Spleen (tissue), 11 donors: ENCODE data around the gene CHRNA9. TPM values are rescaled to one million over a fixed set of nuclear protein-coding genes. Genes with fewer than 3 reads are reported as not detected.

Experiments used
- DNase-seq: peaks from one replicate; pipeline ENCODE4 v3.0.0-alpha.2; 2020
- H3K27ac ChIP-seq, 8 donors: fragments of 200-600 bp; sonication (generic) in 7 of 8; 1 replicate in 4 of 8; 2 replicates in 4 of 8; pipeline versions ENCODE4 v1.5.0 to v1.8.0; 2016 to 2021; ENCODE audit warnings: inconsistent platforms in 4 of 8, mild to moderate bottlenecking in 4 of 8, moderate library complexity in 1 of 8
- H3K27me3 ChIP-seq, 7 donors: fragments of 200-600 bp; sonication (generic) in 6 of 7; replicated peaks in 1 of 7; 1 replicate in 4 of 7; 2 replicates in 3 of 7; pipeline versions ENCODE4 v1.5.0 to v1.8.0; 2016 to 2021; ENCODE audit warnings: inconsistent platforms in 3 of 7, mild to moderate bottlenecking in 1 of 7
- H3K36me3 ChIP-seq, 6 donors: fragments of 200-600 bp; sonication (generic) in 5 of 6; 1 replicate in 4 of 6; 2 replicates in 2 of 6; pipeline versions ENCODE4 v1.5.0 to v1.8.0; 2016 to 2021; ENCODE audit warnings: inconsistent platforms in 2 of 6
- H3K4me1 ChIP-seq, 6 donors: fragments of 200-600 bp; sonication (generic) in 5 of 6; 1 replicate in 3 of 6; 2 replicates in 3 of 6; pipeline versions ENCODE4 v1.5.0 to v1.8.0; 2016 to 2021; ENCODE audit warnings: inconsistent platforms in 3 of 6
- H3K4me3 ChIP-seq, 8 donors: fragments of 200-600 bp; sonication (generic) in 7 of 8; 1 replicate in 4 of 8; 2 replicates in 4 of 8; pipeline versions ENCODE4 v1.5.0 to v1.8.0; 2016 to 2021; ENCODE audit warnings: inconsistent platforms in 4 of 8, mild to moderate bottlenecking in 4 of 8, moderate library complexity in 2 of 8
- H3K9me3 ChIP-seq, 8 donors: fragments of 200-600 bp; sonication (generic) in 7 of 8; 1 replicate in 4 of 8; 2 replicates in 4 of 8; pipeline versions ENCODE4 v1.5.0 to v1.8.0; 2016 to 2021; ENCODE audit warnings: inconsistent platforms in 4 of 8
- CTCF ChIP-seq, 11 experiments: fragments of 200-600 bp in 7 of 11; fragments of 450-650 bp in 4 of 11; sonication (generic) in 4 of 11; IDR thresholded peaks in 8 of 11; conservative IDR thresholded peaks in 3 of 11; 1 replicate in 7 of 11; 2 replicates in 4 of 11; pipeline versions ENCODE4 v1.4.0 to v1.8.0; 2016 to 2021; ENCODE audit warnings: antibody characterized with exemption in 11 of 11, inconsistent platforms in 4 of 11, mild to moderate bottlenecking in 1 of 11
- POLR2A ChIP-seq, 3 donors: fragments of 450-650 bp; IDR thresholded peaks; one replicate each; pipeline ENCODE4 v1.5.1; 2017; ENCODE audit warnings: antibody characterized with exemption in 3 of 3, mild to moderate bottlenecking in 1 of 3
- POLR2AphosphoS5 ChIP-seq, 3 donors: sonication (generic); formaldehyde crosslinking; IDR thresholded peaks; one replicate each; pipeline ENCODE4 v1.5.1; 2017; ENCODE audit warnings: antibody characterized with exemption in 3 of 3
- WGBS, 5 donors: extraction: QIAGEN DNeasy Blood & Tissue Kit in 3 of 5; methylation state at CpG; one replicate each; pipeline versions ENCODE4 v1.1.5 to v1.1.7; 2013 to 2018; 5-methylcytosine and 5-hydroxymethylcytosine counted together
- intact Hi-C: fragments of 100-400 bp; cut with DNase I; formaldehyde crosslinking; loops from one replicate; pipeline ENCODE4 v1.15.0; 2023; ENCODE audit warnings: low total_unique reads
- polyA plus RNA-seq, 3 donors: library from polyadenylated mRNA; stranded (reverse); fragments of 200-250 nt; gene quantifications; one replicate each; pipeline ENCODE4 v1.2.1, GENCODE V29; 2013
- total RNA-seq, 7 donors: library from RNA; depleted of rRNA in 3 of 7; stranded (reverse); fragments of >200 nt in 3 of 7; fragmentation: NEBNext Ultra II Directional in 4 of 7; extraction: Animal tissue kit (Norgen Biotek cat#: 25700) in 4 of 7; gene quantifications; one replicate each; pipeline versions ENCODE4 v1.1.0 to v1.2.1, GENCODE V29; 2016 to 2021
- donor health status: healthy with polysubstance abuse.
- donor health status: DM: no; HTN: no; CAD: no; lungs with moderate emphysema.
- donor health status: DM: no; HTN: no; CAD: no.
- donor health status: Bipolar disorder and iron deficiency.
- donor health status: healthy.
- donor health status: DM: no; HTN: no; CAD: no.
- donor health status: DM: yes; HTN: yes; CAD: no.

CHRNA9 gene
- total and polyA plus RNA-seq, 10 donors, result 0.03 to 0.11 TPM; not detected in 8

GRCh38 chr4:40355131-40355530, 20.0 kb downstream of the CHRNA9 start:
- intact Hi-C loops, result no loop called here
- no peak for DNase-seq
- 79 to 87% (median 85%) methylated on average over 5 of the region's 5 CpGs for WGBS, 5 donors
- Histone ChIP-seq H3K4me1 (no peaks in the 10 kb centered on the region), H3K36me3 (no peaks in the 10 kb centered on the region), H3K9me3 (no peaks in the 10 kb centered on the region), H3K4me3 (no peak overlapping the region), H3K27ac (no peak overlapping the region), H3K27me3 (no peaks in the 10 kb centered on the region)
- no peak for TF ChIP-seq POLR2AphosphoS5 (IDR thresholded peaks at IDR 0.05)
- TF ChIP-seq POLR2A (IDR thresholded peaks at IDR 0.05), result no peak
- no peak for TF ChIP-seq CTCF (IDR thresholded peaks at IDR 0.05 in 8 of 11, conservative IDR thresholded peaks at IDR 0.05 in 3 of 11)

GRCh38 chr4:40357738-40358137, 22.6 kb downstream of the CHRNA9 start:
- Histone ChIP-seq H3K4me3 (no peak overlapping the region), H3K27ac (no peak overlapping the region), H3K36me3 (no peaks in the 10 kb centered on the region), H3K4me1 (no peaks in the 10 kb centered on the region), H3K9me3 (peaks cover 0 to 19% (median 7%) of the 10 kb centered on the region in 8 donors), H3K27me3 (no peaks in the 10 kb centered on the region)
- no peak for DNase-seq
- 74 to 96% (median 91%) methylated on average over 5 of the region's 5 CpGs for WGBS, 5 donors
- TF ChIP-seq POLR2AphosphoS5 (IDR thresholded peaks at IDR 0.05) (no peak), POLR2A (IDR thresholded peaks at IDR 0.05) (no peak), CTCF (IDR thresholded peaks at IDR 0.05 in 8 of 11, conservative IDR thresholded peaks at IDR 0.05 in 3 of 11) (no peak)
- intact Hi-C loops, result no loop called here

- Histone ChIP-seq H3K4me1 (no peaks in the 10 kb centered on the region), H3K27me3 (no peaks in the 10 kb centered on the region), H3K4me3 (no peak overlapping the region), H3K27ac (no peak overlapping the region), H3K36me3 (no peaks in the 10 kb centered on the region), H3K9me3 (peaks cover 0 to 19% (median 7%) of the 10 kb centered on the region in 8 donors)
- DNase-seq, result no peak
- intact Hi-C loops, result no loop called here
- TF ChIP-seq POLR2AphosphoS5 (IDR thresholded peaks at IDR 0.05), result no peak
- TF ChIP-seq CTCF (IDR thresholded peaks at IDR 0.05 in 8 of 11, conservative IDR thresholded peaks at IDR 0.05 in 3 of 11), result no peak
- TF ChIP-seq POLR2A (IDR thresholded peaks at IDR 0.05), result no peak
- WGBS, 5 donors, result 74 to 94% (median 91%) methylated on average over 3 of the region's 3 CpGs
These were observed 26.2 kb downstream of the CHRNA9 start for GRCh38 chr4:40361338-40361737.

- intact Hi-C loops, result no loop called here
These were observed 28.3 kb downstream of the CHRNA9 start for GRCh38 chr4:40363382-40363920.

More at GRCh38 chr4:40363382-40363920, 28.3 kb downstream of the CHRNA9 start:
- no peak overlapping the region for H3K4me3 ChIP-seq
- no peak overlapping the region for H3K27ac ChIP-seq
- TF ChIP-seq CTCF (IDR thresholded peaks at IDR 0.05 in 8 of 11, conservative IDR thresholded peaks at IDR 0.05 in 3 of 11), result no peak
- TF ChIP-seq POLR2AphosphoS5 (IDR thresholded peaks at IDR 0.05), result no peak
- TF ChIP-seq POLR2A (IDR thresholded peaks at IDR 0.05), result no peak
- H3K27me3 ChIP-seq, result no peaks in the 10 kb centered on the region
- H3K36me3 ChIP-seq, result no peaks in the 10 kb centered on the region
- 85 to 95% (median 88%) methylated on average over 9 of the region's 9 CpGs for WGBS, 5 donors
- DNase-seq, result no peak
- H3K4me1 ChIP-seq, result no peaks in the 10 kb centered on the region
- peaks cover 0 to 19% (median 7%) of the 10 kb centered on the region in 8 donors for H3K9me3 ChIP-seq
